WTC11 (cell line): ENCODE measurements around the gene SELENOK.

ENCODE experiments used
- CREB1 ChIP-seq: sonication (generic); formaldehyde crosslinking; IDR thresholded peaks from 2 replicates; pipeline ENCODE4 v1.8.0; 2023; ENCODE audit warnings: mild to moderate bottlenecking, missing genetic modification reagents
- CTCF ChIP-seq: fragments of 200-600 bp; IDR thresholded peaks from 2 replicates; pipeline ENCODE4 v1.8.0; 2022; ENCODE audit warnings: antibody characterized with exemption
- FOXK1 ChIP-seq: sonication (generic); formaldehyde crosslinking; IDR thresholded peaks from 2 replicates; pipeline ENCODE4 v1.8.0; 2022; ENCODE audit warnings: mild to moderate bottlenecking, moderate library complexity, missing genetic modification reagents
- JUN ChIP-seq: sonication (generic); formaldehyde crosslinking; IDR thresholded peaks from 2 replicates; pipeline ENCODE4 v1.8.0; 2023; ENCODE audit warnings: mild to moderate bottlenecking, missing genetic modification reagents
- SMAD3 ChIP-seq: sonication (generic); formaldehyde crosslinking; IDR thresholded peaks from 2 replicates; pipeline ENCODE4 v1.8.0; 2022; ENCODE audit warnings: missing genetic modification reagents, mild to moderate bottlenecking, borderline replicate concordance
- TCF7 ChIP-seq: sonication (generic); formaldehyde crosslinking; IDR thresholded peaks from 2 replicates; pipeline ENCODE4 v1.8.0; 2022; ENCODE audit warnings: mild to moderate bottlenecking, low read depth, missing genetic modification reagents, moderate library complexity

DNA sequence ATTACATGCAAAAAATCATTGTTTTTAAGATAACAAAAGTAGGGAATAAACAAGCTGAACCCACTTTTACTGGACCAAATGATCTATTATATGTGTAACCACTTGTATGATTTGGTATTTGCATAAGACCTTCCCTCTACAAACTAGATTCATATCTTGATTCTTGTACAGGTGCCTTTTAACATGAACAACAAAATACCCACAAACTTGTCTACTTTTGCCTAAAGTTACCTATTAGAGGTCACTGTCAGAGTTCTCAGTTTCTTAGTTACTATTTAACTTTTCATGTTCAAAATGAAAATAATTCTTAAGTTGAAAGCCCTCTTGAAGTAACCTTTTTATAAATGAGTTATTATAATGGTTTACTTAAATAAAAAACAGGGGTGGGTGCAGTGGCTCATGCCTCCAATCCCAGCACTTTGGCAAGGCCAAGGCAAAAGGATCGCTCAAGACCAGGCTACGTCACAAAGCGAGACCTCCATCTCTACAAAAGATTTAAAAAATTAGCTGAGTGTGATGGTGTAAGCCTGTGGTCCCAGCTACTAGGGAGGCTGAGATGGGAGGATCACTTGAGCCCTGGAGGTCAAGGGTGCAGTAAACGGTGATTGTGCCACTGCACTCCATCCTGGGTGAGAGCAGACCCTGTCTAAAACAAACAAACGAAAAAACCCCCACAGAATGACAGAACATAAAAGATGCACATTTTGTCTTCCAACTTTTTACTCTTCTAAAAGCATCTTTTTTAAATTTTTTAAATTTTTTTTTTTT, 25.7 kb downstream of the SELENOK start:
- TF ChIP-seq TCF7 (no peak), CTCF (no peak), CREB1 (no peak), JUN (no peak), SMAD3 (CRISPR knock-in tag) (no peak), FOXK1 (no peak)
